A549 (cell line): ENCODE data around the gene PSD.

Source experiments
- CTCF ChIP-seq: fragments of >200 bp; sonication (Bioruptor Twin); formaldehyde crosslinking; IDR thresholded peaks from 3 replicates; pipeline ENCODE4 v1.5.1; 2016
- GATA3 ChIP-seq: IDR thresholded peaks from 2 replicates; pipeline ENCODE4 v1.6.1; 2012; ENCODE audit warnings: borderline replicate concordance
- NPAS2 ChIP-seq: fragments of 250-450 bp; sonication (Bioruptor Pico); IDR thresholded peaks from 2 replicates; pipeline ENCODE4 v1.8.0; 2022; ENCODE audit warnings: mild to moderate bottlenecking, moderate library complexity, borderline replicate concordance
- NR3C1 ChIP-seq: fragments of >200 bp; sonication (Bioruptor Twin); formaldehyde crosslinking; IDR thresholded peaks from 3 replicates; pipeline ENCODE4 v1.6.1; 2017
- RFX5 ChIP-seq: fragments of 450-650 bp; IDR thresholded peaks from 2 replicates; pipeline ENCODE4 v1.7.1; 2014; ENCODE audit warnings: antibody characterized with exemption, mild to moderate bottlenecking, moderate library complexity
- SREBF2 ChIP-seq: fragments of 450-650 bp; IDR thresholded peaks from 2 replicates; pipeline ENCODE4 v1.6.1; 2014; ENCODE audit warnings: mild to moderate bottlenecking, moderate library complexity
- TF ChIP-seq, protein P1 (sequence below): IDR thresholded peaks from 2 replicates; pipeline ENCODE4 v1.6.1; 2012

DNA sequence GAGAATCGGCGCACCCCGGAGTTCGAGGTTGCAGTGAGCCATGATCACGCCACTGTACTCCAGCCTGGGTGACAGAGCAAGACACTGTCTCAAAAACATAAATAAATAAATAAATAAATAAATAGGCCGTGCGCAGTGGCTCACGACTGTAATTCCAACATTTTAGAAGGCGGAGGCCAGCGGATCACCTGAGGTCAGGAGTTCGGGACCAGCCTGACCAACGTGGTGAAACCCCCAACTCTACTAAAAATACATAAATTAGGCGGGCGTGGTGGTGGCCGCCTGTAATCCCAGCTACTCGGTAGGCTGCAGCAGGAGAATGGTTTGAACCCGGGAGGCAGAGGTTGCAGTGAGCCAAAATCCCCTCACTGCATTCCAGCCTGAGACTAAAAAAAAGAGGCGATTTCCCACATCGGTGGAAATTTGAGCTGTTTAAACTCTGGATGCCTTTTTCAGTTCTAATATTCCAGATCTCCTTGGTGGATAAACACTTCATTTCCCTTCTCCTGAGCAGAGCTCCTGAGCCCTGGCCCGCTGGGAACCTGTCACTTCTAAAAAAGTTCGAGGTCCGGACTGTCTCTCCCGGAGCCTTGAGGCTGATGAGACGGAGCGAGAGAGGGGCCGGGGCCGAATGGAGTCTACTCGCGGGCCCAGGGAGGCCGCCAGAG lies 25.0 kb downstream of the PSD start:
- TF ChIP-seq SREBF2 (no peak), NR3C1 (no peak), CTCF (no peak), NPAS2 (CRISPR knock-in tag) (no peak), RFX5 (no peak), GATA3 (no peak)
- TF ChIP-seq, protein P1, sequence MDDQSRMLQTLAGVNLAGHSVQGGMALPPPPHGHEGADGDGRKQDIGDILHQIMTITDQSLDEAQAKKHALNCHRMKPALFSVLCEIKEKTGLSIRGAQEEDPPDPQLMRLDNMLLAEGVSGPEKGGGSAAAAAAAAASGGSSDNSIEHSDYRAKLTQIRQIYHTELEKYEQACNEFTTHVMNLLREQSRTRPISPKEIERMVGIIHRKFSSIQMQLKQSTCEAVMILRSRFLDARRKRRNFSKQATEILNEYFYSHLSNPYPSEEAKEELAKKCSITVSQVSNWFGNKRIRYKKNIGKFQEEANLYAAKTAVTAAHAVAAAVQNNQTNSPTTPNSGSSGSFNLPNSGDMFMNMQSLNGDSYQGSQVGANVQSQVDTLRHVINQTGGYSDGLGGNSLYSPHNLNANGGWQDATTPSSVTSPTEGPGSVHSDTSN = no peak
